Stimulated activated CD4-positive, alpha-beta T cell treated with anti-CD3 and anti-CD28 coated beads, Interleukin-1b, Interleukin-23, amount 100 ng/mL, for 24 hours (primary cell): ENCODE results near the gene S1PR3.
"Not testable (repeated sequence)": the region's sequence is repeated elsewhere in the genome, so short reads cannot be mapped to it uniquely, and the experiment has no call there.

ENCODE experiments used
- DNase-seq, 4 experiments: peaks; one replicate each; pipeline ENCODE4 v3.0.0-alpha.2; 2020; ENCODE audit warnings: low read depth in 4 of 4, low spot score in 1 of 4

S1PR3 gene

GRCh38 chr9:88991066-88992034, at the start of gene S1PR3:
S1PR3 (plus strand) TSS chr9:88991468; CDS start chr9:89001201, 9,733 bp downstream.
- peak in 2 of 4 experiments; percentile 13 to 41 for DNase-seq

- not testable (repeated sequence) for DNase-seq
These were observed 49.7 kb upstream of the S1PR3 start for GRCh38 chr9:88941586-88941985.

DNA sequence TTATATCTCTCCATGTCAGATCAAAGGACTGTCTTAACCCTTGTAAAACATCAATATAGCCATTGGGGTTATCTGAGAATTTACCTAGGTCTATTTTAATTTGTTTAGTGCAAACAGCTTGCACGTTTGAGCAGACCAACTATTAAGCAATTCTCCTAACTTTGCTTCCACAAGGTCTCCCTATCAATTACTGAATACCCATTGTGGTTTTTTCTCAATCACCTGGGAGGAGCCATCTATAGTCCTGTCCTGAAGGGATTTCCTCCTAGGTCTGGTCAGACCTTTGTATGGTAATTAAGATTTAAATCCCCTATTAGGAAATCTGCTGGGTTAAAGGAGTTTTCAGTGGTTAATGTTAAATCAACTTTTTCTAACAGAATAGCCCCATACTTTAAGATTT, 48.9 kb upstream of the S1PR3 start:
- no peak for DNase-seq

- no peak for DNase-seq
These were observed 45.5 kb upstream of the S1PR3 start for GRCh38 chr9:88945636-88946333.

DNA sequence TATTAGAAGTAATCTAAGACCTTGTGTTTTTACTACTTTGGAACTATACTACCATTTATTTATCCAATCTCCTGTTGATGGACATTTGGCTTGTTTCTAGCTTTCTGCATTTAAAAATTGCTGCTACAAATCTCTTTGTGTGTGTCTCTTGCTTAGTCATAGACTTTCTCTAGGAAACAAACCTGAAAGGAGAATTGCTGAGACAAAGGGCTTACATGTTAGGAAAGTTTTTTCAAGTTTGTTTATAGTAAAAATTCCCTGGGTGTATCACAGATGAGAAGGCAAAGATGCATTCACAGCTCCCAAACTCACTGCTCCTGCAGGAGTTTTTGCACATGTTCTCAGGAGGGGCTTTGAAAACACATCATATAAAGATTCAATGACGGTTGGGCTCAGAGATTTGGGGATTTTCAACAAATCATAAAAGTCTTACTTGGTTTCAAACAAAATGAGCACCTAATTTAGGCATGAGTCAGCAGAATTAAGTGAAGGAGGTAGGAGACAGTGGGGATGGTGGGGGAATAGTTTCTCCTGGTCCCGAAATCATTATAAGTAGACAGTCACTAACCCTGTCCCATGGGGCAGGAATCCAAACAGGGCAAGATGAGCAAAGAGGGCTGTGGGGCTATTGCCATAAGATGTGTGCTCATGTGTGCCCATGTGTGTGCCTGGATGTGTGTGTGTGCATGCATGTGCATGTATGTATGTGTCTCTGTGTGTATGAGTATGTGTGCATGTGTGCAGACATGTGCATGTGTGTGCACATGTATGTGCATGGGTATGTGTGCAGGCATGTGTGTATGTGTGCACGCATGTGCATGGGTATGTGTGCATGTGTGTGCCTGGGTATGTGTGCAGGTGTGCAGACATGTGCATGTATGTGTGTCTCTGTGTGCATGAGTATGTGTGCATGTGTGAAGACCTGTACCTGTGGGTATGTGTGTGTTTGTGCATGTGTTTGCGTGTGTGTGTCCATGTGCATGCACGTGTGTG, 43.4 kb upstream of the S1PR3 start:
- no peak for DNase-seq

DNA sequence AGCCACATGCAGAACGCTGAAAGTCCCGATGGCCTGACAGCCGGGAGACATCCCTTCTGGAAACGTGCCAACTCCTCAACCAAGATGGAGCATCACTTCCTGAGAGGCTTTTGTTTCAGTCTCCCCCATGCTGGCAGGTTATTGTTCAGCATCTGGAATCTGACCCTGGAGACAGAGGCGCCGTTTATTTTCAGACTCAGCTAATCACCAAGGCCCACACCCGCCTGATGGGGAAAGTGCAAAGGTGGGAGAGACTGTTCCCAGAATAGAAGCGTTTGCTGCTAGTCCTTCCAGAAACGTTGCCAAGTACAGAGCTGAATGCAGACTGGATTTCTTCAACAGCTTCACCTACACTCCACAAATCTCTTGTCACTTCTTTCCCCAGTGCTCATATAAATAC, 41.8 kb upstream of the S1PR3 start:
- DNase-seq, result no peak

DNA sequence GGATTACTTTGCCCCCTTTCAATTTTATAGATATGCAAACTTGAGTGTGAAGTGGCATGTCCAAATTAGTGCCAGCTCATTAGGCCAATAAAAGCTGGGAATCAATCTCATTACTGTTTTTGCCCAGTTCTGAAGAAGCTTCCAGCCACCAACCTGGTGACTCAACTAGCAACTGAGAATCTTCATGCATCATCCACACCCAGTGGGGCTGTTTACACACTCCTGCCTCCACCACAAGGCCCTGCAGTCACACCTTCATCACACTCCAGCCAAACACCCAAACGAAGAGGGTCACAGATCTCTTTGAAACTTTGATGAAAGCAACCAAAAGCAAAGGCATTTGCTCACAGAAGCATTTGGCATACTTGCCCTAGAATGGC, 41.3 kb upstream of the S1PR3 start:
- no peak for DNase-seq

DNA sequence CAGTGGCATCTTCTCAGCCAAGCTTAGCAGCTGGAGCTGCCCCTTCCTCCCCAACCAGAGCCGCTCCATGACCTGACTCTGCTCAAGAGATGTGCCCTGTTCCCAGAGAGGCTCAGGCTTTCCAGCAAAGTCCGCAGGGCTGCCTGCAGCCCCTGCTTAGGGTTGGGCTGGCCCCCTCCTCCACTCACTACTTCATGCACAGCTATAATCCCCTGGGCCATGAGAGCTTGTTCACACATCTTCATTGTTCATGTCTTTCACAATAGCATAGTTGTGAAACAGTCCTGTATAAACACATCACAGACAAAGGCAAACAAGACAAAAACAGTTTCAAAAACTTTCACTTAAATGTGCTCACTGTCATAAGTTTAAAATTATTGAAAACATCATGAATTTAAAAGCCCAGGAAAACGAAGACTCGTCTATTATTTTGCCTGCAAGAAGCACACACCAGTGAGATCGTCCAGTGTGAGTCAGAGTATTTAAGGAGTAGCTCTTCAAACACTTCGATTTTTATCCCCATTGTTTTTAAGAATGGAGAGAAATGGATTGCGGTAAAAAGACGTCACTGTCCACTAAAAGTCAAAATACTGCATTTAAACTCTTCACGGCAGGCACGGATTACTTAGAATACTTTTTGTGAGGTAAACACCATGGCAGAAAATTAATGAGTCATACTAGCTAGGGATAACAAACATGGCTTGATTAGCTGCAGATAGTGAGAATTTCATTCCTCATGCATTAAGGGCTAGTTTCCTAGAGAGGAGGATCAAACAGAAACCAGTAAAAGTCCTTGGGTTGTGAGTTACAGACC, 40.7 kb upstream of the S1PR3 start:
- no peak for DNase-seq

DNA sequence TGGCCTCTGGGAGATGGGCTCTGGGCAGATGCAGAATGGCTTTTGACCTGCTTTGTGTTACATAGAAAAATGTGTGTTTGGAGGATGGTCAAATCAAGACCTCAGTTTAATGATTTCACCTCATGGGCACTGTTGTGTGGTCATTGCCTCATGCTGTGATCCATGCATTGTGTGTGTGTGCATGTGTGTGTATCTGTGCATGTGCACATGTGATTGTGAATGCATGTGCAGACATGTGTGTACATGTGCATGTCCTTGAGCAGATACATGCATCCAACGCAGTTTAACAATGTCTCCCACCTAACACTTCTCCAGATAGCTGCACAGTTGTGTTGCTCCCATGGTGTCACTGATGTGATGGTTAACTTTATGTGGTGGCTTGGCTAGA, 40.1 kb upstream of the S1PR3 start:
- no peak for DNase-seq

DNA sequence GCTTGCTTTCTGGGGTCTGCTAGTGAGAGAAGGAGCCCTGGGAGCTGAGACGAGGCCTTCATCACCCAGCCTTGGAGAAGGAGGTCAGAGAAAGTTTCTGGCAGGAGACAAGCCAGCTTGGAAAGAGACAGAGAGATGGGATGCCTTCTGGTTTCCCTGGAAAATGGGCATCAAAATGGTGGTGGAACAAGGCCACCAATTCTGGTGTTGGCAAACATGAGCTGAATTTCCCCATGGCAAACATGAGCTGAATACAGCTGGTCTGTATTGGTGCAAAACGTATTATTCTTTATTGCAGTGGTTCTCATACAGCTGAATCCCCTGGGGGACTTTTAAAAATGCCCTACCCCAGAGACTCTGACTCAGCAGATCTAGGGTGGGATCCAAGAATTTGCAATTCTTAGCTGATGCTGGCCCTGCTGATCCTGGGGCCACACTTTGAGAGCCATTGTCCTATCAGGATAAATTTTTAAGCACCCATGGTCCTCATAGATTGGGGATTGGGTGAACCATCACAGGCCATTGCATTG, 39.1 kb upstream of the S1PR3 start:
- DNase-seq, result no peak

GRCh38 chr9:88952976-88953375, 38.3 kb upstream of the S1PR3 start:
- no peak for DNase-seq

GRCh38 chr9:88953381-88954029, 37.8 kb upstream of the S1PR3 start:
- no peak for DNase-seq

DNA sequence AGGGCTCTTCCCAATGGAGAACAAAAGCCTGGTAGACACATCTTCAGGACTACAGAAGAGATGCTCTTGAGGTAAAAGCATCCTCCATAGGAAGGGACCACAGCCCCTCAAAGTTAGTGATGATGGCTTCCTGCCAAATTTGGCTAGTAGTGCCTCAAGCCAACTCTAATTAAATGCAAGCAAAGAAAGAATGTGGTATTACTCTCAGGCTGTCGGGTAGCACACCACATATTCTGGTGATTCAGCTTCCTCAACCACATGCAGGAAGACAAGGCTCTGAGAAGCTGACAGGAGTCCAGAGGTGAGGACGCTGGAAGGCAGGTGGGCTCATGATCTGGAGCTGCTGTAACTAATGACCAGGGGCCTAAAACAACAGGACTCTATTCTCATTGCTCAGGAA, 37.2 kb upstream of the S1PR3 start:
- DNase-seq, result no peak

- DNase-seq, result no peak
These were observed 33.7 kb upstream of the S1PR3 start for GRCh38 chr9:88957526-88957925.

GRCh38 chr9:88959727-88960469, 31.4 kb upstream of the S1PR3 start:
- no peak for DNase-seq

DNA sequence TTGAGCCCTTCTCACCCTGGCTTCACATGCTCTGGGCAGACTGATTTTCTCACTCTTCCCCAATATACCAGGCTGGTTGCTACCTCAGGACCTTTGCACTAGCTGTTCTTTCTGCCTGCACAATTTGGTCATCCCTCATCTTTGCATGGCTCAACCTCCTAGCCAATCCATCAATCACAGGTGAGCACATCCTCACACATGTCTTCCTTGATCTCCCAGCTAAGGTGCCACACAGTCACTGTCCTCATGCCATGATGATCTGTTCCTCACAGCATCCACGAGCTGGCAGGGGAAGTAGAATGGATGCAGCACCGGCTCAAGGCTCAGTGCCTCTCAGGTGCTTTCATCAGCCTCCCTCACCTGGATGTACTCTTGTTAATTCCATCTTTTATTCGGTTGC, 30.6 kb upstream of the S1PR3 start:
- DNase-seq, result no peak

GRCh38 chr9:88965473-88965872, 25.8 kb upstream of the S1PR3 start:
- DNase-seq, result no peak

GRCh38 chr9:88966894-88967676, 24.2 kb upstream of the S1PR3 start:
- DNase-seq, result no peak
